Astrocyte (in vitro differentiated cells and primary cell): ENCODE results near the gene ASIC4. TPM values are rescaled to one million over a fixed set of nuclear protein-coding genes. Genes with fewer than 3 reads are reported as not detected.
A peak's percentile ranks its signal among the peaks of the same experiment; 100 is the strongest.

Source experiments
- DNase-seq: peaks from one replicate; pipeline ENCODE4 v3.0.0-alpha.2; 2010; ENCODE audit warnings: low read depth
- FAIRE-seq: peaks from 2 replicates; lab custom pipeline; 2011; peaks lifted over from hg19 to GRCh38; lab: Jason Lieb, UNC
- H2AFZ ChIP-seq: 2 replicates; pipeline ENCODE4 v1.6.0; 2012; ENCODE audit warnings: low read depth, low read length, inconsistent platforms
- H3K27ac ChIP-seq: 2 replicates; pipeline ENCODE4 v1.5.1; 2011; ENCODE audit warnings: low read depth, low read length, inconsistent platforms
- H3K27me3 ChIP-seq: 2 replicates; pipeline ENCODE4 v1.6.0; 2011; ENCODE audit warnings: low read length, inconsistent platforms; ENCODE audit not compliant: insufficient read depth
- H3K36me3 ChIP-seq: 2 replicates; pipeline ENCODE4 v1.5.1; 2011; ENCODE audit warnings: low read length, inconsistent platforms; ENCODE audit not compliant: insufficient read depth
- H3K4me1 ChIP-seq: 2 replicates; pipeline ENCODE4 v1.5.1; 2011; ENCODE audit warnings: low read length, inconsistent platforms; ENCODE audit not compliant: insufficient read depth
- H3K4me2 ChIP-seq: 2 replicates; pipeline ENCODE4 v1.6.0; 2012; ENCODE audit warnings: low read length, inconsistent platforms
- H3K4me3 ChIP-seq: 2 replicates; pipeline ENCODE4 v1.5.1; 2011; ENCODE audit warnings: low read depth, mild to moderate bottlenecking, low read length, inconsistent platforms; ENCODE audit not compliant: insufficient read depth
- H3K79me2 ChIP-seq: 2 replicates; pipeline ENCODE4 v1.6.0; 2012; ENCODE audit warnings: mild to moderate bottlenecking, low read length, inconsistent platforms; ENCODE audit not compliant: insufficient read depth
- H3K9ac ChIP-seq: 2 replicates; pipeline ENCODE4 v1.6.0; 2012; ENCODE audit warnings: mild to moderate bottlenecking, low read length, inconsistent platforms
- H3K9me3 ChIP-seq: 2 replicates; pipeline ENCODE4 v1.5.1; 2012; ENCODE audit warnings: low read depth, mild to moderate bottlenecking, low read length, inconsistent platforms; ENCODE audit not compliant: insufficient read depth
- H4K20me1 ChIP-seq: 2 replicates; pipeline ENCODE4 v1.6.0; 2012; ENCODE audit warnings: low read length, inconsistent platforms; ENCODE audit not compliant: insufficient read depth
- H3K27ac Mint-ChIP-seq: one replicate; pipeline ENCODE4 v1.8.0; 2021; ENCODE audit warnings: mild to moderate bottlenecking, mixed read lengths; ENCODE audit not compliant: unreplicated experiment
- H3K27me3 Mint-ChIP-seq: one replicate; pipeline ENCODE4 v1.8.0; 2021; ENCODE audit warnings: low read depth, mixed read lengths; ENCODE audit not compliant: unreplicated experiment
- H3K36me3 Mint-ChIP-seq: one replicate; pipeline ENCODE4 v1.8.0; 2021; ENCODE audit warnings: low read depth, mixed read lengths; ENCODE audit not compliant: unreplicated experiment
- H3K4me1 Mint-ChIP-seq: one replicate; pipeline ENCODE4 v1.8.0; 2021; ENCODE audit warnings: low read depth, mixed read lengths; ENCODE audit not compliant: unreplicated experiment
- H3K4me3 Mint-ChIP-seq: one replicate; pipeline ENCODE4 v1.8.0; 2021; ENCODE audit warnings: mild to moderate bottlenecking, moderate library complexity, mixed read lengths; ENCODE audit not compliant: unreplicated experiment
- H3K9me3 Mint-ChIP-seq: one replicate; pipeline ENCODE4 v1.8.0; 2021; ENCODE audit warnings: mild to moderate bottlenecking, mixed read lengths; ENCODE audit not compliant: unreplicated experiment
- EZH2 ChIP-seq: IDR thresholded peaks from 2 replicates; pipeline ENCODE4 v1.6.1; 2012; ENCODE audit warnings: mild to moderate bottlenecking, low read length, inconsistent platforms; ENCODE audit not compliant: insufficient read depth
- total RNA-seq: library from RNA; stranded (reverse); gene quantifications from 2 replicates; pipeline ENCODE4 v1.2.1, GENCODE V29; 2021
- TF ChIP-seq, protein P1 (sequence below): IDR thresholded peaks from 2 replicates; pipeline ENCODE4 v1.5.1; 2011; ENCODE audit warnings: low read depth, mild to moderate bottlenecking, inconsistent platforms, low read length, moderate library complexity; ENCODE audit not compliant: insufficient read depth

ASIC4 gene
- total RNA-seq, 1 donor from 2014 or later: 0.39 TPM

DNA sequence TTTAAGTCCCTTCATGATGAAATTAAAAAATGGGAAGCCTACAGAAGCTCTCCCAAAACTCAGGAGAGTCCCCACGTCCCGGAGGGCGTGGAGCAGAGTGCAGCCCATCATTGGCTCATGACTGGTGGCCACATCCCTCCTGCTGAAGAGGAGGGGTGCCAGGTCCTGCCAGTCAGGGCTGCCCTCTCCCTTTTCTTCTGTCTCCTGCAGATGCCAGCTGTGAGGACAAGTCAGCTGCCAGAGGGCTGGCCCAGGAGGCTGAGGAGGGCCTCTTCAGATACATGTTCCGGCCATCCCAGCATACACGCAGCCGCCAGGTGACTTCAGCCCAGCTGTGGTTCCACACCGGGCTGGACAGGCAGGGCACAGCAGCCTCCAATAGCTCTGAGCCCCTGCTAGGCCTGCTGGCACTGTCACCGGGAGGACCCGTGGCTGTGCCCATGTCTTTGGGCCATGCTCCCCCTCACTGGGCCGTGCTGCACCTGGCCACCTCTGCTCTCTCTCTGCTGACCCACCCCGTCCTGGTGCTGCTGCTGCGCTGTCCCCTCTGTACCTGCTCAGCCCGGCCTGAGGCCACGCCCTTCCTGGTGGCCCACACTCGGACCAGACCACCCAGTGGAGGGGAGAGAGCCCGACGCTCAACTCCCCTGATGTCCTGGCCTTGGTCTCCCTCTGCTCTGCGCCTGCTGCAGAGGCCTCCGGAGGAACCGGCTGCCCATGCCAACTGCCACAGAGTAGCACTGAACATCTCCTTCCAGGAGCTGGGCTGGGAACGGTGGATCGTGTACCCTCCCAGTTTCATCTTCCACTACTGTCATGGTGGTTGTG, 60.4 kb downstream of the ASIC4 start:
- H3K79me2 ChIP-seq: peaks cover 10% of the 10 kb centered on the region
- no peak overlapping the region for H3K27ac ChIP-seq
- no peak overlapping the region for H2AFZ ChIP-seq
- no peak overlapping the region for H3K4me3 ChIP-seq
- peaks cover 22% of the 10 kb centered on the region for H3K4me1 ChIP-seq
- H3K9ac ChIP-seq: no peak overlapping the region
- Mint-ChIP-seq H3K27me3 (no peaks in the 10 kb centered on the region), H3K9me3 (no peaks in the 10 kb centered on the region), H3K36me3 (no peaks in the 10 kb centered on the region), H3K27ac (no peak overlapping the region), H3K4me1 (peaks cover 17% of the 10 kb centered on the region), H3K4me3 (no peak overlapping the region)
- FAIRE-seq (no peak), DNase-seq (no peak)
- peaks cover 11% of the 10 kb centered on the region for H3K27me3 ChIP-seq
- TF ChIP-seq, protein P1, sequence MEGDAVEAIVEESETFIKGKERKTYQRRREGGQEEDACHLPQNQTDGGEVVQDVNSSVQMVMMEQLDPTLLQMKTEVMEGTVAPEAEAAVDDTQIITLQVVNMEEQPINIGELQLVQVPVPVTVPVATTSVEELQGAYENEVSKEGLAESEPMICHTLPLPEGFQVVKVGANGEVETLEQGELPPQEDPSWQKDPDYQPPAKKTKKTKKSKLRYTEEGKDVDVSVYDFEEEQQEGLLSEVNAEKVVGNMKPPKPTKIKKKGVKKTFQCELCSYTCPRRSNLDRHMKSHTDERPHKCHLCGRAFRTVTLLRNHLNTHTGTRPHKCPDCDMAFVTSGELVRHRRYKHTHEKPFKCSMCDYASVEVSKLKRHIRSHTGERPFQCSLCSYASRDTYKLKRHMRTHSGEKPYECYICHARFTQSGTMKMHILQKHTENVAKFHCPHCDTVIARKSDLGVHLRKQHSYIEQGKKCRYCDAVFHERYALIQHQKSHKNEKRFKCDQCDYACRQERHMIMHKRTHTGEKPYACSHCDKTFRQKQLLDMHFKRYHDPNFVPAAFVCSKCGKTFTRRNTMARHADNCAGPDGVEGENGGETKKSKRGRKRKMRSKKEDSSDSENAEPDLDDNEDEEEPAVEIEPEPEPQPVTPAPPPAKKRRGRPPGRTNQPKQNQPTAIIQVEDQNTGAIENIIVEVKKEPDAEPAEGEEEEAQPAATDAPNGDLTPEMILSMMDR: no peak
- TF ChIP-seq EZH2: no peak
- peaks cover under 1% of the 10 kb centered on the region for H3K36me3 ChIP-seq
- peaks cover 3% of the 10 kb centered on the region for H4K20me1 ChIP-seq
- no peak overlapping the region for H3K4me2 ChIP-seq
- no peaks in the 10 kb centered on the region for H3K9me3 ChIP-seq

DNA sequence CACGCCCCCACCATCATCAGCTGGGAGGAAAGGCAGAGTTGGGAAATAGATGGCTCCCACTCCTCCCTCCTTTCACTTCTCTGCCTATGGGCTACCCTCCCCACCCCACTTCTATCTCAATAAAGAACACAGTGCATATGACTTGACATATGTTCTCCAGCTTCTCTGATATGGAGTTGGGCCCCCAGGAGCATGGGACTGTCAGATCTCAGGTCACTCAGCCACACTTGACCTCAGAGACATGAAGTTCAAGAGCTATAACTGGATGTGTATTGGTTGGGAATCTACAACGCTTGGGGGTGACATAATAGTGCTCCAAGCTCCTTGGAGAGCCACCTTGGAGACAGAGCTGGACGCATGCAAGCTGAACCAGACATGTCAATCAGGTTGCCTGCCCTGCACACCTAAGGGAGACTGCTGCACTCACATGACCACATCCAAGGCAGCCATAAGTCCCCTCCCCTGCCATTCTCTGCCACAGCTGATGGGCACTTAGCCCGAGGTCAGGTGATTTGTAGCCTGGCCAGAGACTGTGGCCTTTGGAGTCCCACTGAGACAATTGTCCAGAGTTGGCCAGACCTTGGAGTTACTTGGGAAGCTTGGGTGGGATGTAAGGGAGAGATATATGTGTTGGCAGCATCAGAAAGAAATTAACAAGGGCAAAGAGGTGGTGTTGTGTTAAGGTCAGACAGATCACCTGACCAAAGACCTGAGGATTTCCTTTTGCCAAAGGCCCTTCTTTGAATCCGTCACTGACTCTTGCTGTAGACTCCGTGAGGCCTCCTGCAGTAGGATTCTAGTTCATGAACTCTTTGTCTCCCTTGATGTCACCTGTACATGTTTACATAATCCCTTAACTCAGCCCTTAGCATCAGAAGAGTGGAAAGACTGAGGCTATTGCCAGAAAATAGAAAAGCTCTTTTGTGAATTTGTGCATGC, 61.6 kb downstream of the ASIC4 start:
- H3K4me3 Mint-ChIP-seq: peak overlapping the region; percentile 54
- no peak for FAIRE-seq
- no peaks in the 10 kb centered on the region for H3K36me3 ChIP-seq

More for the DNA sequence above, 61.6 kb downstream of the ASIC4 start:
- no peak overlapping the region for H2AFZ ChIP-seq
- no peak overlapping the region for H3K9ac ChIP-seq
- Mint-ChIP-seq H3K36me3 (no peaks in the 10 kb centered on the region), H3K27me3 (no peaks in the 10 kb centered on the region), H3K9me3 (no peaks in the 10 kb centered on the region), H3K4me1 (peaks cover 17% of the 10 kb centered on the region), H3K27ac (no peak overlapping the region)
- no peak overlapping the region for H3K27ac ChIP-seq
- TF ChIP-seq, protein P1: no peak
- TF ChIP-seq EZH2: no peak
- no peak overlapping the region for H3K4me2 ChIP-seq
- H3K9me3 ChIP-seq: no peaks in the 10 kb centered on the region
- no peak for DNase-seq
- no peaks in the 10 kb centered on the region for H4K20me1 ChIP-seq
- peaks cover 16% of the 10 kb centered on the region for H3K4me1 ChIP-seq
- no peaks in the 10 kb centered on the region for H3K79me2 ChIP-seq
- peaks cover 11% of the 10 kb centered on the region for H3K27me3 ChIP-seq
- no peak overlapping the region for H3K4me3 ChIP-seq
